HFF-Myc (cell line): ENCODE measurements around the gene PRADC1.

Experiments
- DNase-seq: peaks from one replicate; pipeline ENCODE4 v3.0.0-alpha.2; 2011; ENCODE audit warnings: low read depth; ENCODE audit errors: extremely low read depth
- H3K4me3 ChIP-seq: replicated peaks from 2 replicates; pipeline ENCODE4 v1.5.1; 2011; ENCODE audit warnings: low read depth, mild to moderate bottlenecking, control low read depth, low read length
- CTCF ChIP-seq: IDR thresholded peaks from 2 replicates; pipeline ENCODE4 v1.5.1; 2012; ENCODE audit warnings: mild to moderate bottlenecking, low read depth, low read length, control low read depth; ENCODE audit errors: missing control alignments

The PRADC1 gene

GRCh38 chr2:73249636-73250035, 16.6 kb upstream of the PRADC1 start:
- no peak for TF ChIP-seq CTCF

GRCh38 chr2:73246850-73247249, 13.8 kb upstream of the PRADC1 start:
- no peak for DNase-seq
- no peak for TF ChIP-seq CTCF
- no peak overlapping the region for H3K4me3 ChIP-seq

More at GRCh38 chr2:73249636-73250035, 16.6 kb upstream of the PRADC1 start:
- DNase-seq: no peak
- no peak overlapping the region for H3K4me3 ChIP-seq

GRCh38 chr2:73244580-73244979, 11.5 kb upstream of the PRADC1 start:
- TF ChIP-seq CTCF: no peak
- H3K4me3 ChIP-seq: no peak overlapping the region
- no peak for DNase-seq

GRCh38 chr2:73243884-73244570, 11.0 kb upstream of the PRADC1 start:
- DNase-seq: peak; percentile 44
- TF ChIP-seq CTCF: no peak
- no peak overlapping the region for H3K4me3 ChIP-seq

GRCh38 chr2:73239776-73240175, 6.7 kb upstream of the PRADC1 start:
- no peak for DNase-seq
- no peak overlapping the region for H3K4me3 ChIP-seq
- no peak for TF ChIP-seq CTCF

- TF ChIP-seq CTCF: no peak
- no peak for DNase-seq
- no peak overlapping the region for H3K4me3 ChIP-seq
Measured at GRCh38 chr2:73238976-73239375, 5.9 kb upstream of the PRADC1 start.

GRCh38 chr2:73238149-73238548, 5.1 kb upstream of the PRADC1 start:
- no peak for TF ChIP-seq CTCF
- no peak for DNase-seq

More at GRCh38 chr2:73238149-73238548, 5.1 kb upstream of the PRADC1 start:
- no peak overlapping the region for H3K4me3 ChIP-seq
